ENCODE results near the gene SAMD3. TPM values are rescaled to one million over a fixed set of nuclear protein-coding genes. Genes with fewer than 3 reads are reported as not detected.
"Not testable (repeated sequence)": the region's sequence is repeated elsewhere in the genome, so short reads cannot be mapped to it uniquely, and the experiment has no call there.

The SAMD3 gene
- total and polyA plus RNA-seq, 5 donors = 0.11 to 1.6 (median 1.0) TPM; not detected in 1

- Histone ChIP-seq H3K9me3 (ENCODE audit: control insufficient read depth, low read length) (no peaks in the 10 kb centered on the region), H3K27me3 (ENCODE audit: control insufficient read depth, insufficient read depth) (no peaks in the 10 kb centered on the region), H3K4me1 (ENCODE audit: control insufficient read depth, insufficient read depth, low read length) (no peaks in the 10 kb centered on the region), H3K4me3 (ENCODE audit: low read length) (no peak overlapping the region), H3K27ac (ENCODE audit: low read length) (no peak overlapping the region)
- DNase-seq = no peak
- ATAC-seq = no peak
- 84% methylated on average over 2 of the region's 2 CpGs for WGBS
- intact Hi-C loops (cut with DNase I) = no loop called here
These were observed 22.5 kb upstream of the SAMD3 start for GRCh38 chr6:130245267-130245666.

DNA sequence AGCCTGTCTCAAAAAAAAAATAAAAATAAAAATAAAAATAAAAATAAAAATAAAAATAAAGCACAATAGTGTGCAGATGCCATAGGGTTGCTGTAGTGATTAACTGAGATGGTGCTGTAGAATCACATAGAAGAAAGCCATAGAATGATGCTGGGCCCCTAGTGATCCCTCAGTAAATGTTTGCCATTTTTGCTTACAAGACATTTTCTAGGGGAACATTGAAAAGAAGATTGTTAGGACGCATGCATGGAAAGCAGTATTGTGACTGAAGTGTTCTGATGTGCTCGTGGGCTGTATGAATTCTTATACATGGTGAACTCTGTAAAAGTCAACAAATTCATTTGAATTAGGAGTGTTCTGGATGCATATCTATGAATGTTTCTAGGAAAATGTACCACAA lies 22.0 kb upstream of the SAMD3 start:
- WGBS = 86% methylated on average over 2 of the region's 2 CpGs
- H3K27ac ChIP-seq (ENCODE audit: low read length) = no peak overlapping the region
- no peaks in the 10 kb centered on the region for H3K4me1 ChIP-seq (ENCODE audit: control insufficient read depth, insufficient read depth, low read length)
- DNase-seq = no peak
- no peaks in the 10 kb centered on the region for H3K9me3 ChIP-seq (ENCODE audit: control insufficient read depth, low read length)
- ATAC-seq = no peak
- H3K27me3 ChIP-seq (ENCODE audit: control insufficient read depth, insufficient read depth) = no peaks in the 10 kb centered on the region
- no peak overlapping the region for H3K4me3 ChIP-seq (ENCODE audit: low read length)
- intact Hi-C loops (cut with DNase I) = no loop called here

- Histone ChIP-seq H3K9me3 (ENCODE audit: control insufficient read depth, low read length) (no peaks in the 10 kb centered on the region), H3K27ac (ENCODE audit: low read length) (no peak overlapping the region), H3K4me1 (ENCODE audit: control insufficient read depth, insufficient read depth, low read length) (no peaks in the 10 kb centered on the region), H3K4me3 (ENCODE audit: low read length) (no peak overlapping the region), H3K27me3 (ENCODE audit: control insufficient read depth, insufficient read depth) (no peaks in the 10 kb centered on the region)
- intact Hi-C loops (cut with DNase I) = no loop called here
- WGBS = 50% methylated on average over 4 of the region's 4 CpGs
- DNase-seq (no peak), ATAC-seq (no peak)
These were observed 17.5 kb upstream of the SAMD3 start for GRCh38 chr6:130240232-130240631.

GRCh38 chr6:130239755-130240154 lies 17.0 kb upstream of the SAMD3 start:
- WGBS = 71% methylated on average over 2 of the region's 2 CpGs
- Histone ChIP-seq H3K9me3 (ENCODE audit: control insufficient read depth, low read length) (no peaks in the 10 kb centered on the region), H3K27me3 (ENCODE audit: control insufficient read depth, insufficient read depth) (no peaks in the 10 kb centered on the region), H3K27ac (ENCODE audit: low read length) (no peak overlapping the region), H3K4me3 (ENCODE audit: low read length) (no peak overlapping the region), H3K4me1 (ENCODE audit: control insufficient read depth, insufficient read depth, low read length) (no peaks in the 10 kb centered on the region)
- intact Hi-C loops (cut with DNase I) = no loop called here
- no peak for ATAC-seq
- no peak for DNase-seq

DNA sequence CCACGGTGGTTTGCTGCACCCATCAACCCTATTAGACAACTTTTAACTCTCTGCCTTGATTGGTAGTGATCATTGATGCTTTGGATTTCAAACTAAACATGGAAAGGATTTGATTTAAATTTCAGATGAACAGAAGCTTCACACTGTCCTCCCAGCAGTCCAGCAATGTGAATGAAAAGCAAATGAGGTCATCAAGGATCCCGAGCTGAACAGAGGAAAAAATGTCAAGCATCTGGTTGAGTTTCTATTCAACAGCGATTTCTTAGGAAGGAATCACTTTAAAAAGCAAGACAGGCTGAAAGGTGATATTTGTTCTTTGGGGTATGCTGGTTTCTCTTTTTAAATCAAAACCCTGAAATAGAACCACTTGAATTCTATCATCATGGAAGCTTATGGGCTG lies 10.6 kb upstream of the SAMD3 start:
- no peaks in the 10 kb centered on the region for H3K9me3 ChIP-seq (ENCODE audit: control insufficient read depth, low read length)
- WGBS = 46% methylated on average over 3 of the region's 3 CpGs
- intact Hi-C loops (cut with DNase I) = no loop called here
- H3K27ac ChIP-seq (ENCODE audit: low read length) = no peak overlapping the region
- no peak for ATAC-seq
- H3K4me3 ChIP-seq (ENCODE audit: low read length) = no peak overlapping the region
- no peaks in the 10 kb centered on the region for H3K4me1 ChIP-seq (ENCODE audit: control insufficient read depth, insufficient read depth, low read length)
- no peak for DNase-seq
- no peaks in the 10 kb centered on the region for H3K27me3 ChIP-seq (ENCODE audit: control insufficient read depth, insufficient read depth)

GRCh38 chr6:130230531-130230930 lies 7.8 kb upstream of the SAMD3 start:
- intact Hi-C loops (cut with DNase I); H3K4me1 ChIP-seq (ENCODE audit: control insufficient read depth, insufficient read depth, low read length); ATAC-seq; H3K4me3 ChIP-seq (ENCODE audit: low read length); DNase-seq; H3K27me3 ChIP-seq (ENCODE audit: control insufficient read depth, insufficient read depth); H3K27ac ChIP-seq (ENCODE audit: low read length); H3K9me3 ChIP-seq (ENCODE audit: control insufficient read depth, low read length): not testable (repeated sequence)
- 87% methylated on average over 6 of the region's 6 CpGs for WGBS

- no peaks in the 10 kb centered on the region for H3K9me3 ChIP-seq (ENCODE audit: control insufficient read depth, low read length)
- H3K4me1 ChIP-seq (ENCODE audit: control insufficient read depth, insufficient read depth, low read length) = no peaks in the 10 kb centered on the region
- no peak overlapping the region for H3K4me3 ChIP-seq (ENCODE audit: low read length)
- no peaks in the 10 kb centered on the region for H3K27me3 ChIP-seq (ENCODE audit: control insufficient read depth, insufficient read depth)
- H3K27ac ChIP-seq (ENCODE audit: low read length) = no peak overlapping the region
- ATAC-seq (no peak), DNase-seq (no peak)
- 72% methylated on average over 4 of the region's 4 CpGs for WGBS
- intact Hi-C loops (cut with DNase I) = no loop called here
These were observed 6.9 kb upstream of the SAMD3 start for GRCh38 chr6:130229645-130230044.

- WGBS = 80% methylated on average over 5 of the region's 5 CpGs
- no peaks in the 10 kb centered on the region for H3K4me1 ChIP-seq (ENCODE audit: control insufficient read depth, insufficient read depth, low read length)
- intact Hi-C loops (cut with DNase I) = no loop called here
- ATAC-seq (no peak), DNase-seq (no peak)
- H3K4me3 ChIP-seq (ENCODE audit: low read length) = no peak overlapping the region
- H3K27ac ChIP-seq (ENCODE audit: low read length) = no peak overlapping the region
- H3K9me3 ChIP-seq (ENCODE audit: control insufficient read depth, low read length) = no peaks in the 10 kb centered on the region
- H3K27me3 ChIP-seq (ENCODE audit: control insufficient read depth, insufficient read depth) = no peaks in the 10 kb centered on the region
These were observed 757 bp upstream of the SAMD3 start for GRCh38 chr6:130223508-130223907.

GRCh38 chr6:130218134-130218533 lies 4.6 kb downstream of the SAMD3 start:
- ATAC-seq (no peak), DNase-seq (no peak)
- intact Hi-C loops (cut with DNase I) = no loop called here
- H3K4me1 ChIP-seq (ENCODE audit: control insufficient read depth, insufficient read depth, low read length) = no peaks in the 10 kb centered on the region
- H3K9me3 ChIP-seq (ENCODE audit: control insufficient read depth, low read length) = no peaks in the 10 kb centered on the region
- H3K27me3 ChIP-seq (ENCODE audit: control insufficient read depth, insufficient read depth) = no peaks in the 10 kb centered on the region
- H3K4me3 ChIP-seq (ENCODE audit: low read length) = no peak overlapping the region
- 68% methylated on average over 8 of the region's 8 CpGs for WGBS
- no peak overlapping the region for H3K27ac ChIP-seq (ENCODE audit: low read length)

DNA sequence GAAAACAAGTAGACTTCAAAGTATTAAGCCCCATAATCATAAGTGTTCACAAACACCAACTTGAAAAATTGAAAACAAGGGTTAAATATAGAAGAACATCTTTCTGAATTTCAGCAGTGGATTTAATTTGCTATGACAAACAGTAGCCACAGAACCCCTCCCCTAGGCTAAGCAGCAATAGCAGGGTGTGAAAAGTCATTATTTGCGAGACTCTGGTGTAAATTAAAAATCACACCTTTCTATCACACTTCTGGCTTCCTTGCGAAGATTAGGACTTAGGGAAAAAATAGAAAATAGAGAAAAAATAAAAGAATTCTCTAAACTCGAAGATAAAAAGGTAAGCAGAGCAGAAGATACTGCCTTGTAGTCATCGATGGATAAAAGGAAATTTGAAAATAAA lies 6.1 kb downstream of the SAMD3 start:
- ATAC-seq (no peak), DNase-seq (no peak)
- H3K4me1 ChIP-seq (ENCODE audit: control insufficient read depth, insufficient read depth, low read length) = no peaks in the 10 kb centered on the region
- 62% methylated on average over 4 of the region's 4 CpGs for WGBS
- H3K27me3 ChIP-seq (ENCODE audit: control insufficient read depth, insufficient read depth) = no peaks in the 10 kb centered on the region
- intact Hi-C loops (cut with DNase I) = no loop called here
- H3K4me3 ChIP-seq (ENCODE audit: low read length) = no peak overlapping the region
- H3K27ac ChIP-seq (ENCODE audit: low read length) = no peak overlapping the region
- H3K9me3 ChIP-seq (ENCODE audit: control insufficient read depth, low read length) = no peaks in the 10 kb centered on the region

GRCh38 chr6:130215526-130215925 lies 7.2 kb downstream of the SAMD3 start:
- Histone ChIP-seq H3K4me3 (ENCODE audit: low read length) (no peak overlapping the region), H3K9me3 (ENCODE audit: control insufficient read depth, low read length) (no peaks in the 10 kb centered on the region), H3K27ac (ENCODE audit: low read length) (no peak overlapping the region), H3K27me3 (ENCODE audit: control insufficient read depth, insufficient read depth) (no peaks in the 10 kb centered on the region), H3K4me1 (ENCODE audit: control insufficient read depth, insufficient read depth, low read length) (no peaks in the 10 kb centered on the region)
- DNase-seq (no peak), ATAC-seq (no peak)
- WGBS = 21% methylated on average over 1 of the region's 1 CpG
- intact Hi-C loops (cut with DNase I) = no loop called here

DNA sequence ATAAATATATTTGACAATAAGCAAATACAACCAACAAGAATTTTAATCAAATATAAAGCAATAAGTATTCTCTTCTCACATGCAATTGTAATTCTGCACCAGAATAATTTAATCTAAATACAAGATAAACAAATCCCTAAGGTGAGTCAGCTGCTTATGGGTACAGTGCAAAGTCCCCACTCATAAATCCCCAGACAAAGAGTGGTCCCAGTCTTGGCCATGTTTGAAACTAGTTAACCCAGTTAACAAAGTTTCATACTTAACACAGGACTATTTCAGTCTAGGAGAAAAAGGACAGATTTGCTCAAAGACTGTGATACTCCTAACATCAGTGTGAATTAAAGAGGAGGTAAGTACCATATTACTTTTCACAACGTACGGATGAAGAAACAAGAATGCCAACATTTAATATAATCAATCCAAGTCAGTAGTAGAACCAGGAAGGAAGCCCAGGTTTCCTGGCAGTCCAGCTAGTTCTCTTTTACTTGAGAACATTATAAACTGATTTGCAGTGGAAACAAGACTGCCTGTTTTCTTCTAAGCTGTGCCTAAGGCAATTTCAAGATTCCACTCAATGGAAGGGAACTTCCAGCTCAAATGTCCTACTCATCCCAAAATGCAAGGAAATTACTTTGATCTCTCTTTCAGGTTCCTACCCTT lies 10.4 kb downstream of the SAMD3 start:
- Histone ChIP-seq H3K4me3 (ENCODE audit: low read length) (no peak overlapping the region), H3K27ac (ENCODE audit: low read length) (no peak overlapping the region), H3K27me3 (ENCODE audit: control insufficient read depth, insufficient read depth) (no peaks in the 10 kb centered on the region), H3K9me3 (ENCODE audit: control insufficient read depth, low read length) (no peaks in the 10 kb centered on the region), H3K4me1 (ENCODE audit: control insufficient read depth, insufficient read depth, low read length) (no peaks in the 10 kb centered on the region)
- WGBS = 27% methylated on average over 2 of the region's 2 CpGs
- ATAC-seq (no peak), DNase-seq (no peak)
- intact Hi-C loops (cut with DNase I) = no loop called here
